ENCODE measurements around the gene MCM9. TPM values are rescaled to one million over a fixed set of nuclear protein-coding genes. Genes with fewer than 3 reads are reported as not detected.

The MCM9 gene
- total and polyA plus RNA-seq, 11 donors = 2.1 to 8.5 (median 4.8) TPM

- no peak for TF ChIP-seq POLR2A (IDR thresholded peaks at IDR 0.05)
- TF ChIP-seq CTCF (IDR thresholded peaks at IDR 0.05) = no peak
- Histone ChIP-seq H3K9me3 (no peaks in the 10 kb centered on the region), H3K27me3 (no peaks in the 10 kb centered on the region), H3K27ac (no peak overlapping the region), H3K4me3 (no peak overlapping the region), H3K4me1 (no peaks in the 10 kb centered on the region), H3K36me3 (peaks cover 0 to 9% (median 0%) of the 10 kb centered on the region in 9 donors)
- no peak for DNase-seq
- no peak for ATAC-seq
- 89 to 99% (median 98%) methylated on average over 5 of the region's 5 CpGs for WGBS, 4 donors
- intact Hi-C loops (cut with DNase I) = no loop called here
Observed at GRCh38 chr6:118853408-118853807, 81.6 kb downstream of the MCM9 start.

DNA sequence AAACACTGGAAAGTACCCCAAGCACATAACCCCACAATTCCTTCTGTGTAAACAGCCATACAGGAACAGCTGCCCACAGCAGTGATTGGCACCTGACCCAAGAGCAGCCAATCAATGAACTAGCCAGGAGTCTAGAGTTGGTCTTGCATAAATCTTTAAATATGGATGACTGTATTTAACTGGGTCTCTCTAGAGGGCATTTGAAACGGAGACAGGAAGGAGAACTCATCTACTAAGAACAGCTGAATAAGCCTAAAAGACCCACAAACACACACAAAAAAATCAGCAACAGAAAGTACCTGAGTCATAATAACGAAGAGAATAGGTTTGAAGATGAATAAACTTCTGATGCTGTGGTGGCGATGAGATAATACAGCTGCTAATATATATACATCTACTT lies 90.0 kb downstream of the MCM9 start:
- no peaks in the 10 kb centered on the region for H3K36me3 ChIP-seq
- intact Hi-C loops (cut with DNase I) = no loop called here
- no peak for ATAC-seq
- H3K9me3 ChIP-seq = no peaks in the 10 kb centered on the region
- WGBS, 4 donors = 89 to 96% (median 95%) methylated on average over 3 of the region's 3 CpGs
- DNase-seq = no peak
- H3K4me1 ChIP-seq = no peaks in the 10 kb centered on the region
- H3K4me3 ChIP-seq = no peak overlapping the region
- H3K27me3 ChIP-seq = no peaks in the 10 kb centered on the region
- H3K27ac ChIP-seq = no peak overlapping the region
- no peak for TF ChIP-seq POLR2A (IDR thresholded peaks at IDR 0.05)
- no peak for TF ChIP-seq CTCF (IDR thresholded peaks at IDR 0.05)

DNA sequence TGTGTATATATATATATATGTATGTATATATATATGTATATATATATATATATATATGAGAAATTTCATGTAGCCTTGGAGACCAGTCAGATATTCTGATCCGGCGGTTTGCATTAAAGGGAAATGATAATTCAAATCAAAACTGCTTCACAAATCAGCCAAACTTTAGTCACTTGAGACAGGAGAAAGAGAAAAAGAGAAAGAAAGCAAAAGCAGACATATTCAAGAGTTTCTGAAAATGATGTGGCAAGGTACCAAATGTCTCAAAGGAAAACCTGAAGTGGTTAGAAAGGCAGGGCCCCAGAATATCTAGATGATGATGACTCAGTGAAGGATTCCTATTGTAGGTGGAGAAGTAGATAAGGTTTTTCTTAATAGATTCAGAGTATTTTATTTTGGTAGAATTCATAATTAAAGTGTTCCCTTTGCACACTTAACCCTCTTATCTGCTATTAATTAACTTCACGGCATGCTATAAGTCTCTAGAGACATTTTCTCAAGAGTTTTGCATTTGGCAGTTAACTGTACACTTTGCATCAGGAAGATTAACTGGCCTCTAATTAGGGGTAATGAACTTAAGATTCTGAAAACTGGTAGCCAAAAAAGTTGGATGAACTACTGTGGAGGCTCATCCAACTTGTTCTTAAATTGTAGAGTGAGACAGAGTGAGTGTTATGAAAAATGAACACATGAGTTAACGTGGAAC lies 91.1 kb downstream of the MCM9 start:
- no peak for TF ChIP-seq CTCF (IDR thresholded peaks at IDR 0.05)
- intact Hi-C loops (cut with DNase I) = no loop called here
- WGBS, 4 donors = 87 to 91% (median 89%) methylated on average over 4 of the region's 4 CpGs
- no peaks in the 10 kb centered on the region for H3K36me3 ChIP-seq
- ATAC-seq (no peak), DNase-seq (no peak)
- no peaks in the 10 kb centered on the region for H3K4me1 ChIP-seq
- H3K27me3 ChIP-seq = no peaks in the 10 kb centered on the region
- H3K27ac ChIP-seq = no peak overlapping the region
- H3K4me3 ChIP-seq = no peak overlapping the region
- H3K9me3 ChIP-seq = no peaks in the 10 kb centered on the region

DNA sequence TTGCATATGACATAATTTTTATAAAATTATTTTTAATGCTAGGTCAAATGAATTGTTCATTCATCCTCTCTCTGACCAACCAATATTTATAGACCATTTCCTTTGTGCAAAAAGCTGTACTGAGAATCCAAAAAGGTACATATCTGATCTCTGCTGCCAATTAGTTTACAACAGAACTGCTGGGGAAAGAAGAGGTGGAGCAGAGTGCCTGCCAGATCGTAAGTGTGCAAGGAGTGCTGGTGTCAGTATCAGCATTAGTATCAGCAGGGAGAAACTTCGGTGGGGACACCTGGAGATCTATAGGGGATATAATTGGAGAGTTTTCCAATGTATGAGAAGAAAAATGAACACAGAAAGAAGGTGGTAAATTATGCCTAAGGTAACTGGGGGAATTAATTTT lies 104.3 kb downstream of the MCM9 start:
- H3K4me1 ChIP-seq = no peaks in the 10 kb centered on the region
- no peak for ATAC-seq
- DNase-seq = no peak
- H3K27me3 ChIP-seq = no peaks in the 10 kb centered on the region
- no peak for TF ChIP-seq POLR2A (IDR thresholded peaks at IDR 0.05)
- TF ChIP-seq CTCF (IDR thresholded peaks at IDR 0.05) = no peak
- 60 to 77% (median 71%) methylated on average over 2 of the region's 2 CpGs for WGBS, 4 donors
- no peak overlapping the region for H3K4me3 ChIP-seq
- H3K9me3 ChIP-seq = peaks cover 0 to 15% (median 0%) of the 10 kb centered on the region in 12 donors
- H3K36me3 ChIP-seq = peaks cover 0 to 36% (median 30%) of the 10 kb centered on the region in 9 donors
- H3K27ac ChIP-seq = no peak overlapping the region
- intact Hi-C loops (cut with DNase I) = no loop called here

All from heart left ventricle (tissue), 16 donors.